NOMO-1 (cell line): Measurements from ENCODE around the gene SERPINA1.
"Not testable (repeated sequence)": the region's sequence is repeated elsewhere in the genome, so short reads cannot be mapped to it uniquely, and the experiment has no call there.

Source experiments
- DNase-seq, 2 experiments: peaks; one replicate each; lab custom pipeline; 2025; ENCODE audit not compliant: unreplicated experiment in 2 of 2; lab: John Stamatoyannopoulos, UW

Gene SERPINA1

GRCh38 chr14:94388384-94389103 lies at the start of gene SERPINA1:
Gene SERPINA1 (minus strand): TSS chr14:94388602. CDS start chr14:94383237, 5,365 bp downstream.
- DNase-seq, result no peak

- DNase-seq, result no peak
Observed at GRCh38 chr14:94428610-94429009, 40.2 kb upstream of the SERPINA1 start.

GRCh38 chr14:94427016-94427613 lies 38.7 kb upstream of the SERPINA1 start:
- no peak for DNase-seq

GRCh38 chr14:94426526-94426925 lies 38.1 kb upstream of the SERPINA1 start:
- DNase-seq, result no peak

- DNase-seq, result no peak
Observed at GRCh38 chr14:94424371-94424770, 36.0 kb upstream of the SERPINA1 start.

GRCh38 chr14:94423453-94424056 lies 35.2 kb upstream of the SERPINA1 start:
- peak; percentile 23 to 62 for DNase-seq

- no peak for DNase-seq
Observed at GRCh38 chr14:94421316-94421715, 32.9 kb upstream of the SERPINA1 start.

- not testable (repeated sequence) for DNase-seq
Observed at GRCh38 chr14:94417497-94418205, 29.2 kb upstream of the SERPINA1 start.

- DNase-seq, result no peak
Observed at GRCh38 chr14:94412671-94413638, 24.6 kb upstream of the SERPINA1 start.

GRCh38 chr14:94411638-94412037 lies 23.2 kb upstream of the SERPINA1 start:
- no peak for DNase-seq

GRCh38 chr14:94409430-94409829 lies 21.0 kb upstream of the SERPINA1 start:
- DNase-seq, result not testable (repeated sequence)

- no peak for DNase-seq
Observed at GRCh38 chr14:94408546-94409095, 20.2 kb upstream of the SERPINA1 start.

- no peak for DNase-seq
Observed at GRCh38 chr14:94407906-94408305, 19.5 kb upstream of the SERPINA1 start.

- DNase-seq, result no peak
Observed at GRCh38 chr14:94406910-94407309, 18.5 kb upstream of the SERPINA1 start.

- no peak for DNase-seq
Observed at GRCh38 chr14:94405486-94405885, 17.1 kb upstream of the SERPINA1 start.

- DNase-seq, result no peak
Observed at GRCh38 chr14:94404561-94404960, 16.2 kb upstream of the SERPINA1 start.

GRCh38 chr14:94403312-94403932 lies 15.0 kb upstream of the SERPINA1 start:
- DNase-seq, result no peak

GRCh38 chr14:94401083-94401482 lies 12.7 kb upstream of the SERPINA1 start:
- no peak for DNase-seq

GRCh38 chr14:94400422-94400841 lies 12.0 kb upstream of the SERPINA1 start:
- DNase-seq, result no peak
